ENCODE data around the gene TTL.

TTL gene

GRCh38 chr2:112584891-112585250 lies 102.9 kb downstream of the TTL start:
- DNase-seq = no peak

GRCh38 chr2:112585400-112585799 lies 103.4 kb downstream of the TTL start:
- no peak for DNase-seq

DNA sequence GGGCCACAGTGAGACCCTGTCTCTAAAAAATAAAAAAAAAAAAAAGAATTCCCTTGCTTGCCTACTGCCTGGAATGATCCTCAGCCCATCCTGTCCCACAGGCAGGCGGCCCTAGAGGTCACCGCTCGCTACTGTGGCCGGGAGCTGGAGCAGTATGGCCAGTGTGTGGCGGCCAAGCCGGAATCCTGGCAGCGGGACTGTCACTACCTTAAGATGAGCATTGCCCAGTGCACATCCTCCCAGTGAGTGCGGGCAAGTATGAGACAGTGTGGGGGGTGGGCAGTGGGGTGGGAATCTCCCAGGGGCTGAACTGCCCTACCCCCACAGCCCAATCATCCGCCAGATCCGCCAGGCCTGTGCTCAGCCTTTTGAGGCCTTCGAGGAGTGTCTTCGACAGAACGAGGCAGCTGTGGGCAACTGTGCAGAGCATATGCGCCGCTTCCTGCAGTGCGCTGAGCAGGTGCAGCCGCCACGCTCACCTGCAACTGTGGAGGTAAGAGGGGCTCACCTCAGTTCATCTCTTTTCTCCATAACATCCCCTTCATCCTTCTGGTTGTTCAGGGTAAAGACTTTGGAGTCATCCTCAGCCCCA lies 104.0 kb downstream of the TTL start:
- DNase-seq = no peak

- no peak for DNase-seq
These were observed 106.7 kb downstream of the TTL start for GRCh38 chr2:112588611-112589045.
